Measurements from ENCODE around the gene ANKRD52.
A peak's percentile ranks its signal among the peaks of the same experiment; 100 is the strongest.
"Not testable (repeated sequence)": the region's sequence is repeated elsewhere in the genome, so short reads cannot be mapped to it uniquely, and the experiment has no call there.

ANKRD52 gene

GRCh38 chr12:56208006-56208405 lies 50.2 kb downstream of the ANKRD52 start:
- DNase-seq (ENCODE audit: low spot score), result no peak

GRCh38 chr12:56206452-56207166 lies 51.6 kb downstream of the ANKRD52 start:
- no peak for DNase-seq (ENCODE audit: low spot score)

- DNase-seq (ENCODE audit: low spot score), result no peak
Measured at GRCh38 chr12:56205445-56205844, 52.7 kb downstream of the ANKRD52 start.

- no peak for DNase-seq (ENCODE audit: low spot score)
Measured at GRCh38 chr12:56204275-56204674, 53.9 kb downstream of the ANKRD52 start.

GRCh38 chr12:56202838-56203237 lies 55.3 kb downstream of the ANKRD52 start:
- no peak for DNase-seq (ENCODE audit: low spot score)

- no peak for DNase-seq (ENCODE audit: low spot score)
Measured at GRCh38 chr12:56202366-56202765, 55.8 kb downstream of the ANKRD52 start.

- no peak for DNase-seq (ENCODE audit: low spot score)
Measured at GRCh38 chr12:56198836-56199235, 59.3 kb downstream of the ANKRD52 start.

- no peak for DNase-seq (ENCODE audit: low spot score)
Measured at GRCh38 chr12:56197921-56198635, 60.1 kb downstream of the ANKRD52 start.

- not testable (repeated sequence) for DNase-seq (ENCODE audit: low spot score)
Measured at GRCh38 chr12:56196818-56197550, 61.2 kb downstream of the ANKRD52 start.

GRCh38 chr12:56193025-56193578 lies 65.1 kb downstream of the ANKRD52 start:
- peak; percentile 80 for DNase-seq (ENCODE audit: low spot score)

- no peak for DNase-seq (ENCODE audit: low spot score)
Measured at GRCh38 chr12:56192582-56192981, 65.6 kb downstream of the ANKRD52 start.

- no peak for DNase-seq (ENCODE audit: low spot score)
Measured at GRCh38 chr12:56190695-56191155, 67.5 kb downstream of the ANKRD52 start.

- DNase-seq (ENCODE audit: low spot score), result peak; percentile 82
Measured at GRCh38 chr12:56189918-56190694, 68.1 kb downstream of the ANKRD52 start.

GRCh38 chr12:56189099-56189917 lies 68.9 kb downstream of the ANKRD52 start, which contains the start of gene SMARCC2:
Gene SMARCC2, minus strand, starts transcription at chr12:56189483. Its CDS starts 22 bp downstream, at chr12:56189461.
- DNase-seq (ENCODE audit: low spot score), result peak; percentile 91

- no peak for DNase-seq (ENCODE audit: low spot score)
Measured at GRCh38 chr12:56188778-56189098, 69.4 kb downstream of the ANKRD52 start.

GRCh38 chr12:56188131-56188777 lies 69.9 kb downstream of the ANKRD52 start:
- DNase-seq (ENCODE audit: low spot score), result no peak

Data from kidney capillary endothelial cell (primary cell).